A172 (cell line): ENCODE results near the gene DCN. TPM values are rescaled to one million over a fixed set of nuclear protein-coding genes. Genes with fewer than 3 reads are reported as not detected.

Experiments used
- DNase-seq: peaks from one replicate; pipeline ENCODE4 v3.0.0-alpha.2; 2015; ENCODE audit warnings: low spot score
- total RNA-seq: library from RNA; depleted of rRNA; stranded (reverse); fragments of >200 nt; shearing (Covaris generic); gene quantifications from 2 replicates; pipeline ENCODE4 v1.2.3, GENCODE V29; 2014

DCN gene
- total RNA-seq, 1 experiment from 2014 or later, result 0.84 TPM

DNA sequence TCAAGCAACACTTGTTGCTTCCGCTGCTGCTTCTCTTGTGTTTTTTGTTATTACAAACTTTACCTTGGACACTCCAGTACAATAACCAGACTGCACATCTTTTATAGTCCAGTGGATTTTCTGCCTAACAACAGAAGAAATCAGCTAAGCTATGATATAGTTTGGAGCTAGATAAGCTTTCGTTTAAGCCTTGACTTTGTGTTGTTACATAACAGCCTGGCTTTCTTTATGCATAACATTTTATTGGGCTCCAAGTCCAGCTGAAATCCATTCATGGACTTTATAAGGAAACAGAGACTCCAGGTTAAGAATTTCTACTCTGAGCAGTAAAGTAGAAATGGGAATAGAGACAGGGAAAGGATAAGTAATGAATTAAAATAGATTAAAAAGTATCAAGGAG lies 3.5 kb upstream of the DCN start:
- no peak for DNase-seq

DNA sequence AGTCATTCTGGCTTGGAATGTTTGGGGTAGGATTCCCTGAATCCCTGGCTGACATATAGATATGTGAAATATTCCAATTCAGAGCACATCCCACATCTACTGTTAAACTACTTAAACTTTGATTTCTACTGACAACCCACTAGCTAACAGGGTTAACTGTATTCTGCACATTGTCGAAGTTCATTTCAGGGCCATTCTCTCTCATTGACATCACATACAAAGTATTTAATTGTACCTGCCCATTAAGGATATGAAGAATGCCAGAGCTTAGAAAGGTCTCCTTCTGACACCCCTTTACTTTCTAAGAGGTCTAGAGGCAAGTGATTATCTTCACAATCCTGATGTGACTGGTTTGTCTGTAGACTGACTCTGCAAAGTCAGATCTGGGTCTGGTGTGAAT lies 2.8 kb upstream of the DCN start:
- DNase-seq, result no peak

DNA sequence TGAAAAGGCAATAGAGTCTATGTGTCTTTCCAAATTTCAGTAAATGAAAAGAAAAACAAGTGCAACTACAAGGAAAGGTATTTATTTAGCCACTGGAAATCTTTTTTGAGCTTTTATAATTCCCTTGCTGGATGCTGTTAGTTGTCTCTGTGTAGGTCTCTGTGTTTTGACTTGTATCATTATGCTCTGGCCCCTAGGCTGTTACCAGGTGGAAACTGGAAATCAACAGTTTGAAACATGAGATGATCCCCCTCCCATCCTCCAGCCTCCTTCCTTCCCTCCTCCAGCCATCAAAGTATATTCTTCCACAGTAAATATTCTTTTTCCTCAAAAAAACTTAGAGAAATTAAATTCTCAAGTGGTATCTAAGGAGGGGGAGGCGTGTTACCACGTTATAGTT lies 934 bp upstream of the DCN start:
- DNase-seq, result no peak

GRCh38 chr12:91180582-91181395 lies 1.8 kb downstream of the DCN start:
- DNase-seq, result no peak

- no peak for DNase-seq
These were observed 2.6 kb downstream of the DCN start for GRCh38 chr12:91179966-91180561.

DNA sequence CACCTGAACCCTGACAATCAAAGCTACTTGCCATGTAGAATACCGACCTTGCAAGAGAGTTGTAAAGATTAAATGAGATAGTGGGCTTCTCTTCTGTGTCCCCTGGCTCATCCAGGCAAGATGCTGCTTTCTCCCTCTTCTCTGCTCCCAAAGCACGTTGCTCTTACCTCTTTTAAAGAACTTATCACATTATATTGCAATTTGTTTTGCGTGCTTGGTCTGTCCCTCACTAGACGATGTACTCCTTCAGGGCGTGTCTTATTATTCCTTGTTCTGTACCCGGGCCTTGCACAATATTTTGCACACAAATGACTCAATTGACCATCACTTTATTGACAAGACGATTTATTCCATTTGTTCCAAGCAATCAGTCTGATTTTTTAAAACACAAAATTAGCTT lies 3.3 kb downstream of the DCN start:
- no peak for DNase-seq

DNA sequence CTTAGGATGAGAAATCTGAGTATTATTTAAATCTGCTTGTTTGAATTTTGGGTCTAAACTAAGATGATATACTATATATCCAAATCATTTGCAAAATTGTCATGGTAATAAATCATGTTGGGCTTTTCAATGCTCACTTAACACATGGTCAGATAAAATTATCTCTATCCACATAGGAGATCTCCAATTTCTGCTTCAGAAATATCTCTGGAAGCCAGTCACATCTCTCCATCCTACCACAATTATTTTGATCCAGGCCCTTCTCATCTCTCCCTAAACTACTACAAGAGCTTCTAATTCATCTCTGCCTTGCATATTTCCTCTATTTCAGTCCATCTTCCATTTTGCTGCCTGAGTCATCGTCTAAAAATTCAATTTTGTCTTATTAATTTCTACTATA lies 3.8 kb downstream of the DCN start:
- no peak for DNase-seq

GRCh38 chr12:91178139-91178561 lies 4.5 kb downstream of the DCN start:
- peak; percentile 23 for DNase-seq

DNA sequence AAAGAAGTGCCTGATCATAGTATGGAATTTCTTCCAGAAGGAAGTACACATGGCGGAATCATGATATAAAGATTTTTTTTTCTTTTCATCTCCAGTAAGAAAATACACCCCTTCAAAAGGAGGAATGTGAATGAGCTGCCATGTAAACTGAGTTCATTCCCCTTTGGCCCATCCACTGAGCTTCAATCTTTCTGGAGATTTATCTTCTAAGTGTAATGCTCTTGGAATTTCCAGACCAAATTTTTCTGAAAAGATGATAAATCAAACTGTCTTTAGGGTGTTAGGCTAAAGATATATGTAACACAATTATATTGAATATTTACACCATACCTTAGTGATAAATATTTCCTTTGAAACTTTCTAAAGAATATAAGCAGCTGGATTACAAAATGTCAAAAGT lies 5.2 kb downstream of the DCN start:
- no peak for DNase-seq

DNA sequence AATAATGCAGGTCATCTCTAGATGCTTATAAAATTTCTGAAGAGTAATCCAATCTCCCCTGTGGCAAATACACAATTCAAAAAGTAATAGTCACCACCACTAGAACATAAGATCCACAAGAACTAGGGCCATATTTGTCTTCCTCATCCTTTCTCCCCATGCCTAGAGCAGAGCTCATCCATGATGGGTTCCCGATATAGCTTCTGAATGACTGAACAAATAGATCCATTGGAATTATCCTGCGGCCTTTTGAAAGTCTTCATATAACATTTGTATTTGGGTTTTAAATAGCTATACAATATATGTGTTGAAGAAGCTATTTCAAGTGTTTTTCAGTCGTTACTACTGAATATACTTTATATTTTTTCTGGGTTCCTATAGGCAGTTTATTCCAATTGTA lies 5.7 kb downstream of the DCN start:
- no peak for DNase-seq

DNA sequence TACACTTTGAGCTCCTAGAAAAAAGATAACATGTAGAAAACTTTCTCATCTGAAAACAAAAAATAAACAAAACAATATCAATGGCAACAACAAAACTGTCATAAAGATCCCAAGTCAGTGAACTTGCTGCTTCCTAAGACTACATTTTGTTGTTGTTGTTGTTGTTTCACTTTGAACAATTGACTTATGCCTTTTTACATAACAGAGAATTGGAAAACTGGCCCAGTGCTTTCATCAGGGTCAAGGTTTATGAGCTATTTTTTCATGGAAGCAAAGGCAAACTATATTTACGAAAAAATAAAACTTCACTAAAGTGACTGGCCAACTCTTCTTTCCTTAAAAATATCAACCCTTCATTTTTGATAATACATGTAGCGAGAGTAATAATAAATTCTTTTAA lies 6.3 kb downstream of the DCN start:
- no peak for DNase-seq

- DNase-seq, result no peak
These were observed 9.5 kb downstream of the DCN start for GRCh38 chr12:91173124-91173523.

DNA sequence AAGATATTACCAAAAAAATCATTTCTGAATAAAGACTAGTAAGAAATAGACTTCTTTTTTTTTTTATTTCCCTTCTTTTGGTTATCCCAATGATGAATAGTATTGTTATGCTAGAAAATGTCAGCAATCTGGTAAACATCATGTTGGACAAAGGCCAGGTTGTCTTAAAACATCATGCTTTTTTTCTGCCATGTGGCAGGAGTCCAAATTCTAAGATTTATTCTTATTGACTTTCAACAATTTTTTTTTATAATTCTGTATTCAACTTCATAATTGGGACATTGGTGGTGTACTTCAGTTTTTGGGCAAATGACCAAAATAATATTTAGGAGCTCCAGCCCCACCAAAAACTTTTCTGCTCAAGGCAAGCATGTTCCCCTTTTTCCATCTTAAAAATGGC lies 10.5 kb downstream of the DCN start:
- no peak for DNase-seq

GRCh38 chr12:91171476-91171875 lies 11.1 kb downstream of the DCN start:
- DNase-seq, result no peak

DNA sequence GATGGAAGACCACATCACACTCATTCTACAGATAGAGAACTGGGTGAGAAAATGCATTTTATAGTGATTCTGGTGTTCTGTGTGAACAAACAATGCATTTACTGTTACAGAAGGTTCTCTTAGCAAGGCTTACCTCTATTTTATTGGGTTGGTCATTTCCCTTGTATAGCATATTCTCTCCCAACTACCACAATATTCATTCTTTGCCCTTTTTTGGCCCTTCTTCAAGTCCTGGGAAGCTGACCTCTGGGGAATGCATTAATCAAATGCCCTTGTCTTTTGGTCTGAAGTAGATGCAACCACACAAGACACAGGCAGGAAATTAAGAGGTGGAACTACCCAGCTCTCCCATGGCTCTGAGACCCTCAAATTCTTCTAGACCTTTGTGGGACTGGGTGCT lies 19.5 kb downstream of the DCN start:
- DNase-seq, result no peak

- DNase-seq, result no peak
These were observed 21.6 kb downstream of the DCN start for GRCh38 chr12:91161009-91161408.

GRCh38 chr12:91155990-91156389 lies 26.6 kb downstream of the DCN start:
- DNase-seq, result no peak

- no peak for DNase-seq
These were observed 28.5 kb downstream of the DCN start for GRCh38 chr12:91154131-91154530.

GRCh38 chr12:91144053-91144452 lies 38.6 kb downstream of the DCN start:
- no peak for DNase-seq

DNA sequence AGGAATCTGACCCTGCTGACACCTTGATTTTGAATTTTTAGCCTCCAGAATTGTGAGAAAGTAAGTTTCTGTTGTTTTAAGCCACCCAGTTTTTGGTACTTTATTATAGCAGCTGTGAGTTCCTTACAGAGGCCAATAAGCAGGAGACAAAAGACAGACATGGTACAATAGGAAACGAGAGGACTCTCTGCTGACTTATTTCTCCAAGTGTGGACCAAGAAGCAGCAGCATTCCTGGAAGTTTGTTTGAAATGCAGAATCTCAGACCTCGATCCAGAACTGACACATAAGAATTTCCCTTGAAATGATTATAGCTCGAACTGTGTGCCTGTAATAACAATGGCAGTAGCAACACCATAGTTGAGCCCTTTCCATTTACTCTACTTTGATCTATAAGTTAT lies 39.4 kb downstream of the DCN start:
- no peak for DNase-seq

DNA sequence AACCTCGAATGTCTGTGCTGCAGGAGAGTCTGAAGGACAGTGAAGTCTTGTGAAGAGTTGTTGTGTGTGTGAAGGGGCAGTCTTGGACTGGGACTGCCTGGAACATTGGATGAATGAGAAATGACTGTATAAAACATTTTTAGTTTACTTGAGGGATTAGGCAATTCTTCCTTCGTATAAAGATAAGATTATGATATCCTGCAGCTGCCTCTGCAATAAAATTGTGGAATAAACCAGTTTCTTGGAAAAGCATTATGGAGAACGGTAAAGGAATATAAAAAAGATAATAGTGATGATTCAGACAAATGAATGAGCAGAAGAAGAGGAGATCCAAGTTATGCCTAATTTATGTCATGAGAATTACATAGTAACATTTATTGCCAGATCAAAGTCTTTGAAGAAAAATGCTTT lies 40.4 kb downstream of the DCN start:
- no peak for DNase-seq

DNA sequence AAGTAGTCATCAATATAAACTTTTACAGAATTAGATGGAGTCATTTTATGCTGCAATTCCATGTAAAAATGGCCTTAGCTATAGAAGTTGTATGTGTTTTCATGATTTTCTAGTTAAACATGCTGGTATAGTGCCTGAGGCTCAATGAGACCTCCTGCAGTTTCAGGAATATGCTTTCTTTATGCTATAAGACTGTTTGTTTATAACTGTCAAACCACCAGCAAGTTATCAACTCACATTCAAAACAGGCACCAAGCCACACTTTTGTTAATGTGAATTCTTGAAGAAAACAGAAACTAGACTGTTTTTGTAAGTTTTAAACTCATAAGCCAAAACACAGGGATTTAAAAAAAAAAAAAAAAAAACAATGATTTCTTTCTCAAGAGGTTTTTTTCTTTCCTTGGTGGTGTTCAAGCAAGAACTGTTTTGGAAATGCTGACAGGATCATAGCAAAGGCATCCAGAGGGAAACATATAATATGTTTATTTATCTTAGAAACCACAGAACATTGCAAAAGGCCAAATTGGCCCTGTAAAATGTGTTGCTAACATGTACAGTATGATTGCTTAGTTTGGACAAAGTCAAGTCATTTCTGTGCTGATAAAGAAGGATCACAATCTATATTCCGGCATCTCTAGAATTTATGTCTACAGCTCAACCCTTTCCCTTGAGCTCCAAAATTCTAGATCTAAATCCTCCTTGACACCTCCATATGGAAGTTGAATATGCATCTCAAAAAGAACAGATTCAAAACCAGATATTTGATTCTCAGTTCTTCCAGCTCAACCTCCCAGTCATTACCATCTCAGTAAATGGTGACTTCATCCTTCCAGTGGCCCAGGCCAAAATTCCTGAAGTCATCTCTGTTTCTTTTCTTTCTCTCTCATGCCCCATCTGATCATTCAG lies 42.3 kb downstream of the DCN start:
- DNase-seq, result peak; percentile 22

DNA sequence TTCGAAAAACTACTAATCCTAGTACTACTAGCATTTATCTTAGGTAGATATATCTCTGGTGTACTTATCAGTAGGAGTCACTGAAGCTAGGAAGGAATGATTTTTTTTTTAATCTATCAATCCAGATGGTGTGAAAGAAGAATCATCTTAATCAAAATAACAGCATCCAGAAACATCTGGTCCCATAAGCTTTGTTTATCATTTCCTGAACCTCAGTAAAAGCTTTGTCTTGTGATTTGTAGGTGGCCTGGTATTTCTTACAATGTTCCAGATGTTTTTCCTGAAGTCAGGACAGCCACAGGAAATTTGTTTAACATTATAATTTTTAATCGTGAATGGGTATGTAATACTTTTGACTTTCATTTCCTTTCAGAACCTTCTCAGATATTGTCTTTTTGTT lies 43.3 kb downstream of the DCN start:
- DNase-seq, result no peak
